DOHH2 (cell line): ENCODE results near the gene ITGA8.

Experiments used
- H3F3A ChIP-seq: fragments of 200-600 bp; sonication (generic), shearing (Covaris generic); 2 replicates; pipeline ENCODE4 v1.6.0; 2016; ENCODE audit warnings: antibody characterized with exemption, mild to moderate bottlenecking; ENCODE audit not compliant: control insufficient read depth, insufficient read depth
- H3K27ac ChIP-seq: fragments of 200-600 bp; sonication (generic); 2 replicates; pipeline ENCODE4 v1.5.1; 2014; ENCODE audit warnings: low read depth, mild to moderate bottlenecking, low read length, moderate library complexity
- H3K27me3 ChIP-seq: fragments of 200-600 bp; sonication (generic); 2 replicates; pipeline ENCODE4 v1.6.1; 2014; ENCODE audit warnings: mild to moderate bottlenecking, low read length, mixed read lengths; ENCODE audit not compliant: control insufficient read depth
- H3K36me3 ChIP-seq: fragments of 200-600 bp; sonication (generic); 2 replicates; pipeline ENCODE4 v1.6.1; 2014; ENCODE audit warnings: mild to moderate bottlenecking, low read length, moderate library complexity, mixed read lengths; ENCODE audit not compliant: control insufficient read depth
- H3K4me1 ChIP-seq: fragments of 200-600 bp; sonication (generic); 2 replicates; pipeline ENCODE4 v1.6.1; 2014; ENCODE audit warnings: mild to moderate bottlenecking, low read length, mixed read lengths; ENCODE audit not compliant: control insufficient read depth
- H3K4me2 ChIP-seq: fragments of 200-600 bp; sonication (generic); 2 replicates; pipeline ENCODE4 v1.6.0; 2014; ENCODE audit warnings: mild to moderate bottlenecking, low read length, moderate library complexity
- H3K4me3 ChIP-seq: fragments of 200-600 bp; sonication (generic); 2 replicates; pipeline ENCODE4 v1.5.1; 2014; ENCODE audit warnings: mild to moderate bottlenecking, low read length, mixed read lengths
- H3K79me2 ChIP-seq: fragments of 200-600 bp; sonication (generic); 2 replicates; pipeline ENCODE4 v1.6.1; 2014; ENCODE audit warnings: mild to moderate bottlenecking, low read length, mixed read lengths; ENCODE audit not compliant: control insufficient read depth
- H3K9me2 ChIP-seq: fragments of 200-600 bp; sonication (generic); replicated peaks from 2 replicates; pipeline ENCODE4 v1.6.1; 2014; ENCODE audit warnings: mild to moderate bottlenecking, low read length, mixed read lengths; ENCODE audit not compliant: control insufficient read depth
- H3K9me3 ChIP-seq: fragments of 200-600 bp; sonication (generic); 2 replicates; pipeline ENCODE4 v1.6.1; 2014; ENCODE audit warnings: antibody characterized with exemption, low read length, mixed read lengths; ENCODE audit not compliant: control insufficient read depth, insufficient read depth
- H4K20me1 ChIP-seq: fragments of 200-600 bp; sonication (generic); 2 replicates; pipeline ENCODE4 v1.6.0; 2014; ENCODE audit warnings: low read depth, mild to moderate bottlenecking, antibody characterized with exemption, low read length, moderate library complexity; ENCODE audit not compliant: control insufficient read depth, insufficient read depth
- CTCF ChIP-seq: fragments of 200-600 bp; sonication (generic); IDR thresholded peaks from one replicate; pipeline ENCODE4 v1.5.1; 2014; ENCODE audit warnings: antibody characterized with exemption, mild to moderate bottlenecking, low read depth, low read length; ENCODE audit not compliant: poor library complexity, severe bottlenecking
- EZH2phosphoT487 ChIP-seq: fragments of 200-600 bp; sonication (generic); IDR thresholded peaks from 2 replicates; pipeline ENCODE4 v1.6.1; 2017; ENCODE audit warnings: borderline replicate concordance, mild to moderate bottlenecking, antibody characterized with exemption, low read length, moderate library complexity, mixed read lengths

The ITGA8 gene

GRCh38 chr10:15754937-15755336 lies 35.2 kb upstream of the ITGA8 start:
- Histone ChIP-seq H3K9me2 (no peaks in the 10 kb centered on the region), H3K27me3 (no peaks in the 10 kb centered on the region), H3K27ac (no peak overlapping the region), H4K20me1 (no peaks in the 10 kb centered on the region), H3K4me1 (no peaks in the 10 kb centered on the region), H3F3A (no peaks in the 10 kb centered on the region), H3K9me3 (no peaks in the 10 kb centered on the region), H3K4me2 (no peak overlapping the region), H3K79me2 (no peaks in the 10 kb centered on the region), H3K36me3 (no peaks in the 10 kb centered on the region), H3K4me3 (no peak overlapping the region)
- TF ChIP-seq EZH2phosphoT487 (no peak), CTCF (no peak)

- Histone ChIP-seq H3K27me3 (no peaks in the 10 kb centered on the region), H3K79me2 (no peaks in the 10 kb centered on the region), H3K9me2 (no peaks in the 10 kb centered on the region), H3K4me2 (no peak overlapping the region), H3K4me1 (no peaks in the 10 kb centered on the region), H3K36me3 (no peaks in the 10 kb centered on the region), H3K4me3 (no peak overlapping the region), H3F3A (no peaks in the 10 kb centered on the region), H3K9me3 (no peaks in the 10 kb centered on the region), H4K20me1 (no peaks in the 10 kb centered on the region), H3K27ac (no peak overlapping the region)
- TF ChIP-seq CTCF: no peak
- no peak for TF ChIP-seq EZH2phosphoT487
These were observed 31.3 kb upstream of the ITGA8 start for GRCh38 chr10:15751046-15751445.

- no peak overlapping the region for H3K4me2 ChIP-seq
- H3K9me2 ChIP-seq: no peaks in the 10 kb centered on the region
- H3K79me2 ChIP-seq: no peaks in the 10 kb centered on the region
- no peaks in the 10 kb centered on the region for H3F3A ChIP-seq
- TF ChIP-seq EZH2phosphoT487: no peak
- TF ChIP-seq CTCF: no peak
- no peaks in the 10 kb centered on the region for H3K4me1 ChIP-seq
- H3K4me3 ChIP-seq: no peak overlapping the region
- no peaks in the 10 kb centered on the region for H4K20me1 ChIP-seq
- no peaks in the 10 kb centered on the region for H3K27me3 ChIP-seq
- no peaks in the 10 kb centered on the region for H3K36me3 ChIP-seq
- H3K9me3 ChIP-seq: no peaks in the 10 kb centered on the region
- no peak overlapping the region for H3K27ac ChIP-seq
These were observed 28.4 kb upstream of the ITGA8 start for GRCh38 chr10:15748126-15748525.

GRCh38 chr10:15747632-15748031 lies 27.9 kb upstream of the ITGA8 start:
- Histone ChIP-seq H3K27me3 (no peaks in the 10 kb centered on the region), H3K27ac (no peak overlapping the region), H3K4me1 (no peaks in the 10 kb centered on the region), H3K9me2 (no peaks in the 10 kb centered on the region), H3K79me2 (no peaks in the 10 kb centered on the region), H3K4me3 (no peak overlapping the region), H3F3A (no peaks in the 10 kb centered on the region), H3K36me3 (no peaks in the 10 kb centered on the region), H3K9me3 (no peaks in the 10 kb centered on the region), H3K4me2 (no peak overlapping the region), H4K20me1 (no peaks in the 10 kb centered on the region)
- TF ChIP-seq EZH2phosphoT487: no peak
- TF ChIP-seq CTCF: no peak
